HG03025 (cell line): ENCODE results near the gene PPP1R14B.

Experiments used
- ATAC-seq: cut with Tn5 transposase; IDR thresholded peaks from one replicate; pipeline ENCODE4 v1.9.1; 2021; ENCODE audit warnings: mild to moderate bottlenecking, moderate library complexity; ENCODE audit not compliant: unreplicated experiment, low FRiP score

Gene PPP1R14B, protein sequence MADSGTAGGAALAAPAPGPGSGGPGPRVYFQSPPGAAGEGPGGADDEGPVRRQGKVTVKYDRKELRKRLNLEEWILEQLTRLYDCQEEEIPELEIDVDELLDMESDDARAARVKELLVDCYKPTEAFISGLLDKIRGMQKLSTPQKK

DNA sequence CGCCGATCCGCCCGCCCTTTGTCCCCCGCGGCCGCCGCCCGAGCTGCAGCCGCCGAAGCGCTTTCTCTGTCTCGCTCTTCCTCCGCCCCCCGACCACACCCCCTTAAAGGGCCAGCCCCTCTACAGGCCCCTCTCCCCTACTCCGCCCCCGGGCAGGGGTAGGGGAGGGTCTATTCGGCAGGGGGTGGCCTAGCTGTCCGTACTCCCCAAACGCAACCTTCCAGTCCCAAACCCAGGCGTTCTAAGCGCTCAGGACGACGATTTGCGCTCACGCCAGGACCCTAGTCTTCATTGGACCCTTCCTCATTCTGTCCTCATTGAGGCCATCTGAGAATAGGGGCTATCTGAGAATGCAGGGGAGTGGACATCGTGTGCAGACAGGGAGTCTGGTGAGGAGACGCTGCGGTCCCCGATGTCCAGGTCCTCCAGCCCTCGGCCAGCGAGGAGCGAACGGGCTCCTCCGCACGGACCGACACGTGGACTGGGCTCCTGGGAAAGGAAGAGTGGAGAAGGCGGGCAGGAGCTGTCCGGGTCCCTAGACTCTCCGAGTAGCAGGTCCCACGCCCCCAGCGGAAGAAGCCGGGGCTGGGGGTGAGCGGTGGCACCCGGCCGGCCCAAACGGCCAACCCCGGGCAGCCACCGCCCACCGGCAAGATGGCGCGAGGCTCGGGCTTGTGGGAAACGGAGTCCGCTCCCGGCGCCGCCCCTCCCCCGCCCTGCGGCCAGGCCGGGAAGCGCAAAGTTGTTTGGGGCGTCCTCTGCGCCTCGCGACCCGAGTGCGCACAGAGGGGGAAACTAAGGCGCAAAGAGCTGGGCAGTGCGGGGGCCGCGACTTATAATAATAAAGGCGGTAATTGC, at the start of gene PPP1R14B:
Gene PPP1R14B (minus strand): TSS at position 73 of the 858 bp plus-strand sequence. CDS start 270 bp downstream, outside the sequence.
- ATAC-seq = peak; percentile 37

DNA sequence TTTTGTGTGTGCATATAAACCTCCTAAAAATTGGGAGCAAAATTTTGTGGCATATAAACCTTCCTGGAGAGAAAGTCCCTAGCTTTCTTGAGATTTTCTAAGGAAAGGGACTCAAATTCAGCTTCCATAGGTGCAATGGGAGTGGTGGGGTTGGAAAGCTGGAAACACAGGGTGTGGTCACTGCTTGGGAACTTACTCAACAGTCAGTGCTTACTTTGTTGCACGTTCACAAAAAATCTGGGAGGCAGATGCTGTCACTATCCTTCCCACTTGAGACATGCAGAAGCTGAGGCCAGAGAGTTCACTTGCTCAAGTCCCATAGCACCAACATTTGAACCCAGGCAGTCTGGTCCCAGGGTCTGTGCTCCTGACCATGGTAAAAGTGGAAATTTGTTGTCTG, 49.5 kb upstream of the PPP1R14B start:
- no peak for ATAC-seq

DNA sequence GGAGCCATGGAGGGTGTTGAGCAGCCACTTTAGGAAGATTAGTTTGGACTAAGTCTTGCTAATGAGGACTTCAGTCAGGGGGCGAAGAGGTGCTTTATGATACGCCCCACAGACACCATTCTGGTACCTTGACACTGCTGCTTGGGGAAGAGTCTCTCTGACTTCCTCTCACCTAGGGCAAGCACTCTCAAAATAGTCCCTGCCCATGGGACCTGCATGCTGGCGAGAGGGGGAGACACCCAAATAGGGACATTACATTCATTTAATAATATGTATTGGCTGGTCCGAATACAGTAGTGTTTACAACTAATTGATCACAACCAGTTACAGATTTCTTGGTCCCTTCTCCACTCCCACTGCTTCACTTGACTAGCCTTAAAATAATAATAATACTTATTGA, 49.0 kb upstream of the PPP1R14B start:
- ATAC-seq = no peak

DNA sequence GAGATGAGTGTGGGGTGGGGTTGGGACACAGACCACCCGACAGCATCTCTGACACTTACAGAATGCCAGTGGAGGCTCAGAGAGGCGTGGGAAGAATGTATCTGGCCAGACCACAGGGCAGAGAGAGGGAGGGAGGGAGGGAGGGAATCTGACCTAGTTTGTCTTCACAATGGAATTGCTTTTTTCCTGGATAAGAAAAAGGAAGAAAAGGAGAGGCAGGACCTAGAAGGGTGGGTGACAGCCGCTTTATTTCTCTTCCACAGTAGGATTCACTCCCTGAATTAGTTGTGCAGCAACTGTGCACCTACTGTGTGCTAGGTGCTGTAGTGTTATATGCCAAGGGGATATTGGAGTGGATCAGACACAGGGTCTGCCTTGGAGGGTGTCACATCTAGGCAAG, 48.0 kb upstream of the PPP1R14B start:
- no peak for ATAC-seq

DNA sequence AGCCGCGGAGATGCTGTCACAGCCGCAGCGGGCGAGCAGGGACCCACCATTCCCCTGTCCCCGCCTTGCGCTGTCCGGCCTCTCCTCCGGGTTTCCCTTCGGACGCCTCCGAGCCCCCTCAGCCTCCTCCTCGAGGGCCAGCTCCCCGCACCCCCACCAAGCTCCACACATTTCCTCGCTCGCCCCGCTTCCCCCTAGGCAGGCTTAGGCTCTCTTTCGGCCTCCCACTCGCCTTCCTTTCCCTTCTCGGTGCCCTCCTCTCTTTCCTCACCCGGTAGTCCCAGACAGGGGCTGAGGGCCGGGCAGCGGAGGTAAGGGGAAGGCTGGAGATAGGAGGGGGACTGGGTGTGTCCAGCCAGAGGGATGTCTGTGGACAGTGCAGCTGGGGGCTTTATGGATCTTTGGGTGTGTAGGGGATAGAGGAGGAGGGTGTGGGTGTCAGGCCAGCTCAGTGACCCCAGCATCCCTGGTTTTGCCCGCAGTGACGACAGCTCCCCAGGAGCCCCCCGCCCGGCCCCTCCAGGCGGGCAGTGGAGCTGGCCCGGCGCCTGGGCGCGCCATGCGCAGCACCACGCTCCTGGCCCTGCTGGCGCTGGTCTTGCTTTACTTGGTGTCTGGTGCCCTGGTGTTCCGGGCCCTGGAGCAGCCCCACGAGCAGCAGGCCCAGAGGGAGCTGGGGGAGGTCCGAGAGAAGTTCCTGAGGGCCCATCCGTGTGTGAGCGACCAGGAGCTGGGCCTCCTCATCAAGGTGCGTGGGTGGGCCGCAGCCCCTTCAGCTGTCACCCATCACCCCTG, 45.9 kb upstream of the PPP1R14B start:
- ATAC-seq = no peak

DNA sequence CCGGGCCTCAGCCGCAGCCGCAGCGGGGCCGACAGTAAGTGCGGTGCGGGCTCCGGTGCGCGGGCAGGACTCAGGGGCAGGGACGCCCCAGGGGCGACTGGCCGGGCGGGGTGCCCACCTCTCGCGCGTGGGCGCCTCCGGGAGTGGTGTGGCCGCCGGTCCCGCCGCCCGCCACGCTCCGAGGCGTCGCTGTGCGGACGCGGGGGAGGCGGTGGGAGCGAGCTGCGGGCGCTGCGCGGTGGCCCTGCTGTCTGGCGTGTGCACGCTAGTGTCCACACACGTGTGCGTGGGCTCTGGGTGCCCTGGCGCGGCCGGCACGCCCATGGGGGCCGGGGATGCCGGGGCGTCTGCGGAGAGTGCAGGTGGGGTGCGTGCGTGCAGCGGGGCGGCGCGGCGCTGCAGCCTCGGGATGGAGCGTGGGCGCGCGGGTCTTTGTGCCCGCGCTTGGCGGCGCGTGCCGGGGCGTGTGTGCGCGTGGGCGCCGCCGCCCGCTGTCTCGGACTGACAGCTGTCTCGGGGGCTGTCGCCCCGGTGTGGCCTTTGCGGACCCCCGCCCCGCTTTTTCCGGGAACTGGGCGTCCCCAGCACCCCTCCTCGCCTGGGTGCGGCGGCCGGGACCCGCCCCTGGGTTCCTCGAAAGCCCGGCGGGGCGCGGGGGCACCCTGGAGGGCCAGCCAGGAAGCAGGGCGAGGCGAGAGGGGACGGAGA, 45.2 kb upstream of the PPP1R14B start:
- no peak for ATAC-seq

DNA sequence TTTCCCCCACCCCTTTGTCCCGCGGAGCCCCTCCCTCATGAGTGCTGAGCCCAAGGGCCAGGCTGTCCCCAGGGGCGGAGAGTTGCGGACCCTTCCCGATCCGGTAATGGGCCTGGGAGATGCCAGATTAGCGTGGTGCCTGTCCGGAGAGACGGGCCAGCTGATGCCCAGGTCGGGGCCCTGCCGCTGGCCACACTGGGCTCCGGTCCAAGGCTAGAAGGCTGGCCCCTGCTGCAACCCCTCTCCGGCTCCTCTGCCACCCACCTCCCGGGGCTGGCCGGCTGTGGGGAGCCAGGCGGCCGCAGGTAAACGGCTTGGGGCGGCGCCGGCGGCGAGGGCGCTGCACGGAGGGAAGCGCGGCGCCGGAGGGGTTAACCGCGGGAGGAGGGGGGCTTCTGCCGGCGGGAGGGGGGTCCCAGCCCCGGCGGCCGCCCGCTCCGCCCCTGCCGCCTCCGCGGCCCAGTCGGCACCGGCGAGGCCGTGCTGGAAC, 44.6 kb upstream of the PPP1R14B start, which contains the start of gene KCNK4:
Gene KCNK4 (plus strand): TSS at position 41 of the 490 bp plus-strand sequence. CDS start 1,717 bp downstream, outside the sequence.
- ATAC-seq = no peak

DNA sequence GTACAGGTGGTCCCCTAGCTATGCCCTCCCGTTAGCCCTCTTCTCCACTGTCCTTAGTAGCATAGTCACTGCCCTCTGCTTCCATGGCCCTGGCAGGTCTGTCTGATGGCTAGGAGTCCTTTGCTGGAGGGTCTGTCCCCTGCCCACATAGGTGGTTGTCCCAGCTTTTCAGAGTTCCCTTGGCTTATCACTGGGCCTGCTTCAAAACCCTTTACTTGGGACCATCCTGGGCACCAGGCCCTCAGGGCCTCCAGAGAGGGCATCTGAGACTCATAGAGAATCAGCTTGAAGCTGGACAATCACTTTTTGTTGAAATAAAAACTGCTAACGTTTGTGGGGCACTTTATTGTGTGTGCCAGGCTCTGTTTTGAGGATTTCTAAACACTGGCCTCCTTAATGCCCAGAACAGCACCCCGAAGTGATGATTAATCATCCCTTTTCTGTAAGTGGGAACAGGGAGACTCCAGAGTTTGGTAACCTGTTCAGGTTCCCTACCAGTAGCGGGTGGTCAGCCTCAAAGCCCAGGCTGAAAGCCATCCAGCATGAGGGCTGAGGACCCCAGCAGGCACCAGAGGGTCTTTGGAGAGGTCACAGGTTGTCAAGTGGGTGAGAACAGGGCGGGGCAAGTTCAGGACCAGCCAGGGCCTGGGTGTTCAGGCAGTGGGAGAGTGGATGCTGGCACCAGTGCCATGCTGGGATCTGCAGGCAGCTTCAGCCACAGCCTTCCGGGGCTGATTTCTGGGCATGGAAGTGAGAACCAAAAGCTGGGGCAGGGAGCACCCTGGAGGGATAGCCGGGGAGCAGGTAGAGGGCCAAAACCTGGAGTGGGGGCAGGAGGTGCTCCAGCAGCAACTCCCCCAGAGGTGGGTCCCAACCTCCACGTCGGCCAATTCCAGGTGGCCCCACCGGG, 43.9 kb upstream of the PPP1R14B start:
- no peak for ATAC-seq

DNA sequence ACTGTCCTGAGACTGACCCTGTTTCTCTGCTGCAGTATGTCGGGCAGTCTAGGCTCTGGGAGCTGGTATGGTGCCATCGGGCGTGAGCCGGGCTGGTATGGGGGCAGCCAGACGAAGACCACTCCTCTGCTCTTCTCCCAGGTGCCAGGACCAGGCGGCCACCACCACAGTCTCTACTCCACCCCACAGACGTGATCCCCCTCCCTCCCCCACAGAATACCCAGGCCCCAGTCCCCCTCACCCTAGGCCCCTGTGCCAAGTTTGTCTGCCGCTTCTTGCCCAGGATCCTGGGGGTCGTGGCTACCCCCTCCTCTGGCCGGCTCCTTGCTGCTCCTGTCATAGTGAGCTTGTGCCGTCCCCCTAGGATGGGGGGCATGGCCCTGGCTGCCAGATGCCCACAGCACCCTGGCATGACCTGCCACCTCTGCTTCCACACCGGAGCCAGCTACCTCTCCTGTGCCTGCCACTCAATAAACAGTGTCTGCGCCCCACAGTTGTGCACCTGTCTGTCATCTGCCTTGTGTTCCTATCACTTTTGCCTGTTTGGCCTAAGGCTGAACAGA, 42.3 kb upstream of the PPP1R14B start:
- ATAC-seq = no peak

DNA sequence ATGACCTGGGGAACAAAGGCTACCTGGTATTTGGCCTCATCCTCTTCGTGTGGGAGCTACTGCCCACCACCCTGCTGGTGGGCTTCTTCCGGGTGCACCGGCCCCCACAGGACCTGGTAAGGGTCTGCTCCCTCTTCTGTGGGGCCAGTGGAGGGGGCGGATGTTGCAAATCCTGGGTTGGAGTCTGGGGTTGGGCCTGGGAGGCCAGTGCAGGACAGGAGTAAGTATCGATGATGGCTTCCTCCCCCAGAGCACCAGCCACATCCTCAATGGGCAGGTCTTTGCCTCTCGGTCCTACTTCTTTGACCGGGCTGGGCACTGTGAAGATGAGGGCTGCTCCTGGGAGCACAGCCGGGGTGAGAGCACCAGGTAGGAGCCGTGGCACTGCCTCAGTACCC, 41.6 kb upstream of the PPP1R14B start:
- ATAC-seq = no peak

DNA sequence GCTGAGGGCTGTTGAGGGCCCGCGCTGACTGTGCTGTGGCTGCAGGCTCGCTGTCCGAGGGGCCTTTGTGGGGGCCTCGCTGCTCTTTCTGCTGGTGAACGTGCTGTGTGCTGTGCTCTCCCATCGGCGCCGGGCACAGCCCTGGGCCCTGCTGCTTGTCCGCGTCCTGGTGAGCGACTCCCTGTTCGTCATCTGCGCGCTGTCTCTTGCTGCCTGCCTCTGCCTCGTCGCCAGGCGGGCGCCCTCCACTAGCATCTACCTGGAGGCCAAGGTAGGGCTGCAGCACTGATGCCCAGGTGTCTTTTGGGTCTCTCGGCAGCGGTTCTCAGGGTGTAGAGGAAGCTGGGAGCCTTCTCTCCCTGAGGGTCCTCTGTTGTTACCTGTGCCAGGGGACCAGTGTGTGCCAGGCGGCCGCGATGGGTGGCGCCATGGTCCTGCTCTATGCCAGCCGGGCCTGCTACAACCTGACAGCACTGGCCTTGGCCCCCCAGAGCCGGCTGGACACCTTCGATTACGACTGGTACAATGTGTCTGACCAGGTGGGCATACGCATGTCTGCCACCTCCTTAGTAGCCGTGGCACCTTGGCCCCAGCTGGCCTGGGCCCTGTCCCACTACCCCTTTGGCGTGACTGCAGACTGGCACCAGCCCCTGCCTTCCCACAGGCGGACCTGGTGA, 41.1 kb upstream of the PPP1R14B start:
- ATAC-seq = no peak

DNA sequence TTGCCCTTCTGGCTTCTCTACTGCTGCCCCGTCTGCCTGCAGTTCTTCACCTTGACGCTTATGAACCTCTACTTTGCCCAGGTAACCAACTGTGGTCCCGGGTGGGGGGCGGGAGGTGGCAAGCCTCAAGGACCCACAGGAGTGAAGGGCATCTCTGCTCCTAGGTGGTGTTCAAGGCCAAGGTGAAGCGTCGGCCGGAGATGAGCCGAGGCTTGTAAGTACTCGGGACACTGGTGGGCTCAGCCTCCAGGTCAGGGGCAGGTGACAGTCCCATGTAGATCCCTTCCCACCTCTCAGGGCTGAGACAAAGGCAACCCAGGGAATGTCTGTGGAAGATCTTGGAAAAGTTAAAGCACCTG, 40.0 kb upstream of the PPP1R14B start:
- ATAC-seq = no peak

DNA sequence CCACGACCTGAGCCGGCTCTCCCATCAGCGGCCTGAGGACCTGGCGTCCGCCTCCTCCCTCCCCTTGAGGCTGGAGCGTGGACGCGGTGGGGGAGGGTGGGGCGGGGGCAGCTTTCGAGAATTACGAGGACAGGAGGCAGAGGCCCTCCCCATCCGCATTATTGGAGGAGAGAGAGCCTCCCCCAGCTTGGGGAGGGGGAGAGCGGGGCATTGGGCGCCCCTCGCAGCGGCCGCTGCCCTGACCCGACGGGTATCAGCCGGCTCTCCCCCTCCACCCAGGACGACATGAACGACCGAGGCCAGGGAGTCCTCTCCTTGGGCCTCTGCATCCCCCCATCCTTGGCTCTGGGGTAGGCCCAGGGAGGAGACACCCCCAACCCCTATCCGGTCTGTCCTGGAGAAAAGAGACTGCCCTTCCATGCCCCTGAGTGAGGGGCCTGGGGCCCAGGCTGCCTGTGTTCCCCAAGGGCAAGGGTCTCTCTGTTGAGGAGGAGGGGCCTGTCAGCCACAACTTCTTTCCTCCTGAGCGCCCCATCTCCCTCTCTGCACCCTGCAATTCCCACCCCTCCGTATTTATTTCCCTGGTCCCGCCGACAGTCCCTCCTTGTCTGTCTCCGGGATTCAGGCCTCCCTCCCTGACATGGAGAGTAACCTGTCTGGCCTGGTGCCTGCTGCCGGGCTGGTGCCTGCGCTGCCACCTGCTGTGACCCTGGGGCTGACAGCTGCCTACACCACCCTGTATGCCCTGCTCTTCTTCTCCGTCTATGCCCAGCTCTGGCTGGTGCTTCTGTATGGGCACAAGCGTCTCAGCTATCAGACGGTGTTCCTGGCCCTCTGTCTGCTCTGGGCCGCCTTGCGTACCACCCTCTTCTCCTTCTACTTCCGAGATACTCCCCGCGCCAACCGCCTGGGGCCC, 39.4 kb upstream of the PPP1R14B start:
- no peak for ATAC-seq

DNA sequence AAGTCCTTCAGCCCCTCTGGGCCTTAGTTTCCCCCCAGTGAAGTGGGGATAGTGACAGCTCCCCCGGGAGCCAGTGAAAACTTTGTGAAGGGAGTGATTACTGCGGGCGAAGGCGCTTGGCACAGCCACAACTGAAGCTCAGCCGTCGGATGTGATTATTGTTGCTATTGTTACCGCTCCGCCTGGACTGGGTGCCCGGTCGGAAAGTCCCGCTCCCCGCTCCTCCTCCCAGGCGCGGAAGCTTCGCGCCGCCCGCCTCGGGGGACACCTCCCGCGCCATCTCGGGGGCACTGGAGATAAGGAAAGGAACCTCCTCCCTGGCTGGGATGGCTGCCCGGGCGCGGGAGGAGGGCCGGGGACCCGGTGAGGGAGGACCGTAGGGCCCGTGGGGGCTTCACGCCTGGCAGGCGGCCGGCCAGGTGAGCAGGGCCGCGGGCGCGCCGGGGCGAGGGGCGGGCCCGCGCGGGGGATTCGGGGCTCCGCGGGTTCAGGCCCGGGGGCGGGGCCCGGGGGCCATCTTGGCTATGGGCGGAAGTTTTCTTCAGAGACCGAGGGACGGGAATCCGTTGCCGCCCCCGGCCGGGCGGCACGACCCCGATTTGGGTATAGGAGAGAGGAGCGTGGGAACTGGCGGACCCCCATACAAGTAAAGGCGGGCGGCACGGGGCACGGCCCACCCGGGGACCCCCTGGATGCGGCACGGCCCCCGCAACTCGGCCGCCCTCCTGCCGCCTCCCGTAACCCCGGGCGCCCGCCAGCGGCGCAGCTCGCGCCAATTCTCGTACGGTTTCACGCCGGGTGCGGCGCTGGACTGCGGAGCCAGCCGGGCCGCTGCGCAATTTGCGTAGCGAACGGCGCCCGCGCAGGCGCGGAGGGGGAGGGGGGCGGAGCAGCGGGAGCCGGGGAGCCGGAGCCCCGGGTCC, 38.5 kb upstream of the PPP1R14B start, which contains the start of gene GPR137:
Gene GPR137 (plus strand): TSS at position 887 of the 923 bp plus-strand sequence. CDS start 677 bp downstream, outside the sequence.
- ATAC-seq = peak; percentile 55

DNA sequence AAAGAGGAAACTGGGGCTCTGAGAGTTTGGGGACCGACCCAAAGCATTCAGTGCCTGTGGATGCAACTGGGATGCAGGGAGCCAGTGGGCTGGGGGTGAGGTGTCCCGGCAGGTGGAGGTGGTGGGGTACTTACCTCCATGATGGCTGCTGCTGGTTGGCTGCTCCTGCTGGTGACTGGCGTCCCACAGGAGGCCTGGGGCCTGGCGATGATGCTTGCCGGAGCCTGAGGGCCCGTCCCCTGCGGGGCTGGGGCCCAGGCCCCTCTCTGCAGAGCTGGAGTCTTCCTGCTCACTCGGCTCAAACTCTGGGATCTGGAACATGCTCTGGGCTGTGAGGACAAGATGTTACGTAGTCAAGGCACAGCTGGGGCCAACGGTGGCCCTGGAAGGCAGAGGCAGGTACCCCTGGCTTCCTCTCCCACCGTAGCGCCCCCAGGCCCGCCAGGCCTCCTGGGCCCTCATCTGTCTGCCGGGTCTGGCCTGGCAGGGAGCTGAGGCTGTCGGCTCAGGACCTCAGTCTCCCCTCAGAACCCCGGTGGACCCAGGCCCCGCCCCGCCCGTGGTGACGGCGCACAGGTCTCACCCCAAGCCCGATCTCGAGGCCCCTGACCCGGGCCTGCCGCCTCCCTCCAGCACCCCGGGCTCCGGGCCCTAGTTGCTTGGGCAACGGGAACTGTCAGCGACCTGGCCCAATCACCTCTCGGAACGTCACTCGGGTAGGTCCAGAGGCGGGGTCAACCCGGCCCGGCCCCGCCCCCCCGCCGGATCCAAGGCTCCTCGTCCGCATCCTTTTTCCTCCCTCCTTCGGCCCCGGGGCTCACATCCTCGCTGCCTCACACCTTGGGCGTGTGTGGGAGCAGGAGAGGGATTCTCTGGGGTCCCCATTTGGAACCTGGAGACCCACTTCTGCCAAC, 37.6 kb upstream of the PPP1R14B start, which contains the start of gene BAD:
Gene BAD (minus strand): TSS at position 618 of the 914 bp plus-strand sequence. CDS start 297 bp downstream, at position 321.
- peak; percentile 63 for ATAC-seq
